SK-MEL-5 (cell line): ENCODE results near the gene TASP1. TPM values are rescaled to one million over a fixed set of nuclear protein-coding genes. Genes with fewer than 3 reads are reported as not detected.

Source experiments
- DNase-seq: peaks from one replicate; pipeline ENCODE4 v3.0.0-alpha.2; 2016; ENCODE audit warnings: low read depth, low spot score
- in situ Hi-C: cut with HindIII; loops from 2 replicates; pipeline ENCODE4 v1.10.0; 2016; ENCODE audit warnings: low sequenced_read_pairs, high pct_unique_total_duplicates, low pct_unique_long_range_greater_than_20kb
- total RNA-seq: library from RNA; depleted of rRNA; stranded (reverse); fragments of >200 nt; shearing (Covaris generic); gene quantifications from 2 replicates; pipeline ENCODE4 v1.2.3, GENCODE V29; 2014

The TASP1 gene
- total RNA-seq, 1 experiment from 2014 or later, result 11.1 TPM

DNA sequence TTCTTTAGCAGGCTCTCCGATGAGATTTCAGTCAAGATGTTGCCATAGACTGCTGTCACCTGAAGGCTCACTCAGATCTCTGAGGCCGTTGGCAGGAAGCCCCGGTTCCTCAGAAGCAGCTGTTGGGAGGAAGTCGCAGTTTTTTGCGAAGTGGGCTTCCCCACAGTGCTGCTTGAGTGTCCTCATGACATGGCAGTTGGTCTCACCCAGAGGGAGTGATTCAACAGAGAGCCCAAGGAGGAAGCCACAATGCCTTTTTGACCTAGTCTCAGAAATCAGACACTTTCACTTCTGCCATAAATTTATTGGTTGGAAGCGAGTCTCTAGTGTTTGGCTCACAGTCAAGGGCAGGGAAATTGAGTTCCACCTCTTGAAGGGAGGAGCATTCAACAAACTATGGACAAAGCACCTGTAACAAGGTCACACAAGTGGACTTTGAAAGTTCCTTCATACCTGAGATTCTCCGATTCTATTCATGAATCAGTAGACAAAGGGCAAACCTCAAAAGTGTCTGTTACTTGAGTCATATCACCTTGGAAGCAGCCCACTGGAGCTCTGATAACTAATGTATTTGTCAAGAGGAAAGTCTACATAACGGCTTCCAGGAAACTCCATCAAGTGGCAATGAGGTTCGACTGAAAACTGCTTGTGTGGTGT lies 208.3 kb downstream of the TASP1 start:
- DNase-seq, result no peak
- in situ Hi-C loops, result no loop called here

DNA sequence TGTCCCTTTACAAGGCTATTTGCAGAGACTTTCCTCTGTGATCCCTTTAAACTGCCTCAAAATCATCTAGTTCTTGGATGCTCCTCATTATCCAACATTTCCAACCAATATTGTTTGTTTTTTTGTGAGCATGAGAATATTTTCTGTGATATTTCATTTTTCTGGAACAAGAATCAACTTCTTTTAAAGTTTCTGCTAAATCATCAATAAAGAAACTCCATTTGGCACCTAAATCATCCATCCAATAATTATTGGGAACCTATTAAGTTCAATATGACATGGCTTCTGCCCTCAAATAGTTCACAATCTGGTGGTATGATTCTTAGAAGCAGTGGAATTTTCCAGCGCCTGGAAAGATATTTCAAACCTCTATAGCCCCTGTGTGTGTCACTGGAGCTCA lies 210.0 kb downstream of the TASP1 start:
- in situ Hi-C loops, result no loop called here
- DNase-seq, result no peak

DNA sequence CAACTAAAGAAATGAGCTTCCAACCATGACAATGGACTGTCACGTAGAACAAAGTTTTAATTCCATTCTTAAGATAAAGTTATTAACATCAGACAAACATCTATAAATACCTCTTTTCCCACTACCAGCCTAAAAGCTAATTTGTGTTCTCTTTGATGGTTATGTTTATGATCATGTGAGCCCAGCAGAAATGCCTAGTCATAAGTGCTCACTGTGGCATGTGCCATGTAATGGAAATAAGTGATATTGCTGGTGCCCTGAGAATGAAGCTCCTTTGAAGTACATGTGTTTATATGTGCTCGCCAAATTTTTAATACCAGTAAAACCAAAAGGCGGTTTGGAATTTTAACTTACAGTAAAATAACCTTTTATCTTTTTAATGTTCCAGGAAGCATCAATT lies 211.9 kb downstream of the TASP1 start:
- DNase-seq, result no peak
- in situ Hi-C loops, result no loop called here

DNA sequence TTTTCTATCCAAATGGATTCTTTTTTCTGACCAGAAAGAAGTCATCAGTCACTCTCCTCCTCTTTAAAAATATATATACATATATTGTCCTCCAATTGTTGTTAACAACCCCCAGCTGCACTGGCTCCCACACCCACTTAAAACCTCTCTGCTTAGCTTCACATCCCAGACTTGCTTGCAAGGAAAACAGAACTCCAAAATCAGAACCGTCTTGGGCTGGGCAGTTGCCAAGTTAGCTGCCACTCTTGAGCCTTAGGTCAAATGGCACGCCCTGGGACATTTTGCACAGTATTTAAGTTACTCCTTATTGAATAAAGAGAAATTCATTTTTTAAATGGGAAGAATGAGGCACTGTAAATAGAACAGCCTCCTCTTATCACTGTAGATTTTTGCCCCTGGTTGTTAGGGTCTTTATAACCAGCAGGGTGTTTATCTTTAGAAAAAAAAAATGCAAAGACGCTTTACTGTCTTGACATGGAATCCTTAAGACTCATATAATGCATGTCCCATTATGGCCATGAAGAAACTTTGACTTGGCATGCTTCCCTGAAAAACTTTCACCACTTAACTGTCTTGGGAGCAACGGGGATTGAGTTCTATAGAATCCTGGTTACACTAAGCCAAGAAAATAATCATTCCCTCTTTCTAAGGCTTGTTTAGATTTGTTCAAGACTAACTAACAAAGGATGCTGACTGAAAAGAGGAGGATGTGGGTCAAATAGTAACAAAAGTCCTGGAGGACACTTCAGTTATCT lies 213.2 kb downstream of the TASP1 start:
- DNase-seq, result no peak
- in situ Hi-C loops, result no loop called here

DNA sequence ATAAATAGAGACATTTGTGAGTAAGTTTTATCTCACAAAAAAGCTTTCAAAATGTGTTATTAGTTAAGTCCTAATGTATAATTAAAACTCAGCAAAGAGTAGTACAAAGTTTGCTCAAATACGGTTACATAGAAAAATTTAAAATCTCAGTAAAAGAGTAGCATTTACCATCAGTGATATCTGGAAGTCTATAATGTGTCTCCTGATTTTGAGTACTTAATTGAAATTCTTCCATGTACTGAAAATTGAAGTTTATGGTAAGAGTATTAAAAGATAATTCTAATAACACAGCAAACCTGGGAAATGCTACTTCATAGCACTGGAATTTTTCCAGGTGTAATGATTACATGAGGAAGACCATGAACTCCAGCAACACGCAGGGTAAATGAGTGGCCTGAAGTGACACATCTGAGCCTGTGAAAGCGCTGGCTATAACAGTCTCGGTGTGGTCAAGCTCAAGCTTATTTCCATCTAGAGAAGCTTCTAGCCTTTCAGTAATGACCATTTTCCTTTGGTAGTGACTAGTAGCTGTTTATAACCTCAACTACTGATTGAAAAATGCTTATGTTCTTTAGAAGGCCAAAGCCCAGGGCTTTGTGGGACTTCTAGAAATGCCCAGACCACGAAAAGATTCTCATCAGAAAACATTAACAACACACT lies 214.4 kb downstream of the TASP1 start:
- in situ Hi-C loops, result no loop called here
- DNase-seq, result no peak

DNA sequence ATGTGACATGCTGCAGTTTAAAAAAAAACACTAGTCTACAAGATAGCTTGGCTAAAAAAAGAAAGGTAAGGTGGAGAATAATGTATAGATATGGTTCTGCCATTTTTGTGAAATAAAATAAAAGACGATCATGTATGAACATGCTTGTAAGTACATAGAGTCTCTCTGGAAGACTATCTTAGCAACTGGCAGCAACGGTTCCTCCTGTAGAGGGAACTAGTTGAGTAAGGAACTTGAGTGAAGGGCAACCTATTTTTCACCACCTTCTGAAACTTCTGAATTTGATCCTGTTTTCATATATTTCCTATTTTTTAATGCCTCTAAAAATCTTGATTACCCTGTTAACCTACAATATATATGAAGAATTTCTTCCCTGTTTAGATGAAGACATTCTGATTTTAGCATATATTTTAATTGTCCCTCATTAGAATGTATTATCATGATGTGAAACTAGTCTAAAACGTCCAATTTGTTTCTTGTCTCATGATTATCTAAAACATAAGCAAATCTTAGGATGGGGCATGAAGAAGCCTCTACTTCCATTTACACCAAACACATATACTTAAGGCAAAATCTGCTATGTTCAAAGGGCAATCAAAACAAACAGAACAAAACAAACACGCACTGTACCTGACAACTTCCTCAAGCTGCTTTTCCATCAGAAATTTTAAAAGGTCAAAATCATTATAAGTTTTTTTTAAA lies 215.1 kb downstream of the TASP1 start:
- DNase-seq, result no peak
- in situ Hi-C loops, result no loop called here

DNA sequence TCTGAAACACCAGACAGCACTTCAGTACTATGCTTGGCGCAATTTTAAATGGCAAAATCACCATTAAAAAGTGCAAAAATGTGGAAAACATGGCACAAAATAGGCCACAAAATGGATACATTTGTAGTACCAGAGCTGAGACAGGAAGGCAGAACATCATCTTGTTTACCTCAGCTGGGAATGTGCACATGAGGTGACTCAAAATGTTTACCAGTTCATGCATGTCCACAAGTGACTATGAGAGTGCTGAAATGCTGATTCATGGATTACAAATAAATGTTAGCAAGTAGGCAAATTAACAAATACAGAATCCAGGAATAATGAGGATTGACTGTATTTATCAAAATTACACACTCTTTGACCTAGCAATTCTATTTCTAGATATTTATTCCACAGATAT lies 216.1 kb downstream of the TASP1 start:
- DNase-seq, result no peak
- in situ Hi-C loops, result no loop called here

DNA sequence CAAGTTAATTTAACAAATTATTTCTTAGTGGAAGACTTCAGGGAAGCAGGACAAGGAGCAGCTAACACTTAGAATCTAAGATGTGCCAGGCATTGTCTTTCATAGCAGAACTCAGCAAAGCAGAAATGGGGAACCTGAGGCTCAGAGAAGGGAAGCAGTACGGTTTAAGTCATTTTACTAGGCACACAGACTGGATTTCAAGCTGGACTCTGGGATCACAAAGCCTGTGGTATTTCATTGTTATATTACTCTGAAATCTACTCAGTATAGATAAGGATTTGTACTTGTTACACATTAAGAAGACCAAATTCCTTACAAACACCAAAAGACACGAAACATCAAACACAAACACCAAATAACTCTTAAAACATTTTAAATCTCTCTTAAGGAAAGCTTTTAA lies 218.1 kb downstream of the TASP1 start:
- no peak for DNase-seq
- in situ Hi-C loops, result no loop called here

DNA sequence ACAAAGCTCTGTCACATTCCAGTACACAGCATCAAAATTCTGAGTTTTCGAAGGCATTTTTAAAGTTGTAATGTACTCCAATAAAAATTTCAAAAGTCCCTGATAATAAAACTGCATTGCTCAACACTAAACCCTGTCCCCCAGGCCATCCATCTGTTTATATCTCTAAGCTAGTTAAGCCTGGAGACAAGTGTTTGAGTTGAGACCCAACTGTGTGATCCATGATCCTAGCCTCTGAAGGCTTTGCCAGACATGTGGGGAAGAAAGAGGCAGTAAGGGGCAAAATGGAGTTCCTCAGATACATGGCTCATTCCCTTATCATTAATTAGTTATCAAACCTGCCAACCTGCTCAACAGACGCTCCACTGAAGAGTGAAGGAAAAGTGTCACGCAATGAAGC lies 219.3 kb downstream of the TASP1 start:
- DNase-seq, result no peak
- in situ Hi-C loops, result no loop called here

DNA sequence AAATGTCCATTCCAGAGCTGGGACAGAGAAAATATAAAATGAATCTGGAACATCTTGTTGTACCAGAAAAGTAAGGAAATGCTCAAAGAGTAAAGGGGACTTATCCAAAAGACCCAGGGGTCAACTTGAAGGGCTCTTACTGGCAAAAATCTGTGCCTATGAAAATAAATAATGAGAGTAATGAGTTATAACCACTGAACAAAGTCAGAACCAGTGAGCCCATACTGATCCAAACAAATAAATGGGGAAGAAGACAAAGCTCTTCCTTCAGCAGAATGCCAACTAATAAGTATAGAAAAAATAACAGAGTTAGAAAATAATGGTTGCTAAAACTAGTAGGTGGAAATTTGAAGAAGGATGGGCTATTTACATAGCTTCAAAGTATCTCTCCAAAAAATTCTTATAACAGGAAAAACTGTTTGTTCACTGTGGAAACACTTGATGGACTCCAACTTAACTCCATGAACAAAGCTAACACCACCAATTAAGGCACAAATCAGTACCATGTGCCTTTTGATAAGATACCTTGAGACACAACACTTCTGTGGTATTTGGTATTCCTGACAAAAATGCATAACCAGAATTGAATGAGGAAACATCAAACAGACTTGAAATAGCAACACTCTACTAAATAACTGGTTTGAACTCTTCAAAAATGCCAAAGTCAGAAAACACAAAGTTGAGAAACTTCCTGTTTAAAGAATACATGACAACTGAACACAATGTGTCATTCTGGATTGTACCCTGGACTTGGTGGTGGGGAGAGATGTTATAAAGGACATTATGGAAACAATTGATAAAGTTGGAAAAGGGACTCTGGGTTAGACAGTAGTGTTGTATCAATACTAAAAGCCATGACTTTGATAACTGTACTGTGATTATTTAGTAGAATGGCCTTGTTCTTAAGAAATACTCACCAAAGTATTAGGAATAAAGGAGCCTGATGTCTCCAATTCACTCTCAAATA lies 220.2 kb downstream of the TASP1 start:
- in situ Hi-C loops, result no loop called here
- no peak for DNase-seq

DNA sequence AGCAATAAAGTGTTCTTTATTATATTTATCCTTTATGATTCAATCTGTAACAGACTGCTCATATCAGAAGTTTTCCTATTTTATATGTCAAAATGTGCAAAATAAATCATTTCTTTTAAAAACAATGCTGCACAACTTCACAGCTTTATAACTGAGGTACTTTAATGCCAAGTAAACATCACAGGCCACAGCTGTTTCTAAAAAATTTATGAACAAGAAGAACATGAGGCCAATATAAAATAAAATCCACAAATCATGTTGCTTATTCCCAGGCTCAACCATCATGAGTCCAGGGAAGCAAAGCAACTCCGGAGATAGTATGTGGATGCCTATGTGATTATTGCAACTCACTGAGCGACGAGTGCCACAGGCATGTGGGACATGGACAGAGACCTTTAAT lies 222.2 kb downstream of the TASP1 start:
- DNase-seq, result no peak
- in situ Hi-C loops, result no loop called here

DNA sequence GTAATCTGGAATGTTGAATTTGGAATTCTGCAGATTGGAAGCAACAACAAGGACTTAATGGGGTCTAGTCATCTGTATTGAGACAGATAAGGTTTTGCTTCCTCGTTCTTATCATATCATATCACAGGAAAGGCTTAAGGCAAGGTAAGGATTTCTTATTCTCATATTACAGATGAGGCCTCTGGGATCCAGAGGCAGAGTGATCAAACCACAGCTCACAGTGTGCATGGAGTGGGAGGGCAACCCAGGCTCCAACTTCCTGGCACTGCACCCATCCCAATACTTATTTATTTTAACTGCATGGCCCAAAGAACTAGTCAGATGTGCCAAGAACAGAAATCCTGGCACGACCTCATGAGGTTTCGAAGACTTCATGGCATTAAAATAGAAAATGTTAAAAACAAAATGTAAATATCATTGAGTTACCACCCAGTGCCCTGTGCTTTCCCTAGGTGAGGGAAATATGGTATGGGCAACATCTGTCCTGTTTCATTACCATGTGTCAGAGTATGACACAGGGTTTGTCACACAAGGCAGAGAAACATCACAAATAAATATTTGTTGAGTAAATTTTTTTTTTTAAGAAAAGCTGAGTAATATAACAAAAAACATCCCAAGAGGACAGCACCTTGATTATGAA lies 225.8 kb downstream of the TASP1 start:
- DNase-seq, result no peak
- in situ Hi-C loops, result no loop called here

DNA sequence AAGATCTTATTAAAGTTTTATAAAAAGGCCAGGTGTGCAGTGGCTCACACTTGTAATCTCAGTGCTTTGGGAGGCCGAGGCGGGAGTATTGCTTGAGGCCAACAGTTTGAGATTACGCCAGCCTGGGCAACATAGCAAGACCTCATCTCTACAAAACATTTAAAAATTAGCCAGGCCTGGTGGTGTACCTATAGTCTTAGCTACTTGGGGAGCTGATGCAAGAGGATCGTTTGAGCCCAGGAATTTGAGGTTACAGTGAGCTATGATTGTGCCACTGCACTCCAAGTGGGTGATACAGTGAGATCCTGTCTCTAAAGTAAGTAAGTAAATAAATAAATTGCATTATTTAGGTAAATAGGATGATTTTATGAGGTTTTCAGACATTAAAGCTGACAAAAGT lies 234.4 kb downstream of the TASP1 start:
- in situ Hi-C loops, result no loop called here
- no peak for DNase-seq

DNA sequence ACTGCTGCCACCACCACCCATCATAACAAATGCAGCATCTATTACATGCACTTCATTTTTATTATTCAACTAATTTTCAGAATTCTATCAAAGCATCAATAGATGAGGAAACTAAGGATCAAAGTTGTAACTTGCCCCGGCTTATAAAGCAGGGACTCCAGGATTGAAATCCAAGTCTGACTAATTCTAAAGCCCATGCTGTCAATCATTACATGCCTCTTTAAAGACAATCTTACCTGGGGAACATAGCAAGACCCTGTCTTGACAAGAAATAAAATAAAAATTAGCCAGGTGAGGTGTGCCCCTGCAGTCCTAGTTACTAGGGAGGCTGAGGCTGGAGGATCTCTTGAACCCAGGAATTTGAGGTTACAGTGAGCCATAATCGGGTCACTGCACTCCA lies 235.3 kb downstream of the TASP1 start:
- in situ Hi-C loops, result no loop called here
- no peak for DNase-seq

DNA sequence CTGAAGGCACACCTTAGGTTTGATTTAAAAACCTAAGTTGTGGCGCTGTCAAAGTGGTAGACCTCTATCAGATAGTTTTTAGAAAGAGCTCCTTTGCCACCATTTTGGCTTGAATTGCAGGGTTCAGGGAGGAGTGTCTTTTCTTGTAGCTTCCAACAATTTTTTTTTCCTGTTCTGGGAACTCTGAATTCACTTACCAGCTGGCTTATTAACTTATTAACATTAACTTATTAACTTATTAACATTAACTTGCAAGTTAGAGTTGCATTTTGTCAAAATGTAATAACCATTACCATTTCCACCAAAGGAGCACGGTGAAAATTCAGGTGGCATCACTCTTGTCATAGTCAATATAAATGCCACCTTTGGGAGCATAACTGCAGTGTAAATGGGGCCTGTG lies 235.7 kb downstream of the TASP1 start:
- DNase-seq, result no peak
- in situ Hi-C loops, result no loop called here

DNA sequence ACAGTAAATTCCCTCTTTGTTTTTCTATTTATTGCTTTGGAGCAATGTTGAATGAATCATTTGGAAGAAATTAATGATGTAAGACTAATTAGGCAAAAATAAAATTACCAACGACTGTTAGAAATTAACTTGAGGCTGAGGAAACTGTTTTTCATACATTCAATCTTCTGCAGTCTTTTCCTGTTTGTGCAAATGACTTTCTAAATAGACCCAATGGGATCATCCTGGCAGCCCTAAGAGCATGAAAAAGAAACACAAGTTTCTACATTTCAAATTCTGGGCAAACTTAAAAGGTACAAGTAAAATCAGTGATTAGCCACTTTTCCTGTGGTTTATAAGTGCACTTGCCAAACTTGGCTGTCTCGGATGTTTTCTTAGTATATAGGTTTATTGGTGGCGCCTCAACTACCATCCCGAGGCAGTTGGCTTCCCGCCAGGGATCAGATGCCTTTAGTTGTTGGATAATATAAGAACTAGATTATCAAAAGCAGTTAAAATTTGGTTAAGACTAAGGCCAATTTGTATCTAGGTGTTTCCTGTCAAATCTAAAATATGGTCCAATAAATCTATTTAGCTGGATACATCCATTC lies 236.5 kb downstream of the TASP1 start:
- in situ Hi-C loops, result no loop called here
- DNase-seq, result no peak

DNA sequence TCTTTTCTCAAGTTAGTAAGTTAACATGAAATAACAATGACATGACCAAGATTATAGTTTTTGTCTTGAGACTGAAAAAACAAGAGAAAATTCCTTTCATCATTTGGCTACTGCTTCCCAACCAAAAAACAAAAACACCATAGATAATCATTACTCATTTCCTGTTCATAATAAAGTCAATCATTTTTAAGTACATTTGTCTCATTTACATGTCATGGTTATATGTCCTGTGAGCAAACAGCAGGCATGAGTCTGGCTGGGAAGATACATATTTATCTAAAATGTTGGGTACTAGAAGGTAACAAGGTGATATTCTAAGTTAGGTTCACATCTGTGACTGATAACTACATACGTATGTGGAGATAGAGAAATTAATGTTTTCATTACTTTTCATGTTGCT lies 237.1 kb downstream of the TASP1 start:
- in situ Hi-C loops, result no loop called here
- DNase-seq, result no peak
